COLO668 (cell line): ENCODE results near the gene ERCC8.
A peak's percentile ranks its signal among the peaks of the same experiment; 100 is the strongest.
"Not testable (repeated sequence)": the region's sequence is repeated elsewhere in the genome, so short reads cannot be mapped to it uniquely, and the experiment has no call there.

Experiments
- DNase-seq: peaks from one replicate; lab custom pipeline; 2025; ENCODE audit not compliant: unreplicated experiment; lab: John Stamatoyannopoulos, UW

The ERCC8 gene, protein sequence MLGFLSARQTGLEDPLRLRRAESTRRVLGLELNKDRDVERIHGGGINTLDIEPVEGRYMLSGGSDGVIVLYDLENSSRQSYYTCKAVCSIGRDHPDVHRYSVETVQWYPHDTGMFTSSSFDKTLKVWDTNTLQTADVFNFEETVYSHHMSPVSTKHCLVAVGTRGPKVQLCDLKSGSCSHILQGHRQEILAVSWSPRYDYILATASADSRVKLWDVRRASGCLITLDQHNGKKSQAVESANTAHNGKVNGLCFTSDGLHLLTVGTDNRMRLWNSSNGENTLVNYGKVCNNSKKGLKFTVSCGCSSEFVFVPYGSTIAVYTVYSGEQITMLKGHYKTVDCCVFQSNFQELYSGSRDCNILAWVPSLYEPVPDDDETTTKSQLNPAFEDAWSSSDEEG

DNA sequence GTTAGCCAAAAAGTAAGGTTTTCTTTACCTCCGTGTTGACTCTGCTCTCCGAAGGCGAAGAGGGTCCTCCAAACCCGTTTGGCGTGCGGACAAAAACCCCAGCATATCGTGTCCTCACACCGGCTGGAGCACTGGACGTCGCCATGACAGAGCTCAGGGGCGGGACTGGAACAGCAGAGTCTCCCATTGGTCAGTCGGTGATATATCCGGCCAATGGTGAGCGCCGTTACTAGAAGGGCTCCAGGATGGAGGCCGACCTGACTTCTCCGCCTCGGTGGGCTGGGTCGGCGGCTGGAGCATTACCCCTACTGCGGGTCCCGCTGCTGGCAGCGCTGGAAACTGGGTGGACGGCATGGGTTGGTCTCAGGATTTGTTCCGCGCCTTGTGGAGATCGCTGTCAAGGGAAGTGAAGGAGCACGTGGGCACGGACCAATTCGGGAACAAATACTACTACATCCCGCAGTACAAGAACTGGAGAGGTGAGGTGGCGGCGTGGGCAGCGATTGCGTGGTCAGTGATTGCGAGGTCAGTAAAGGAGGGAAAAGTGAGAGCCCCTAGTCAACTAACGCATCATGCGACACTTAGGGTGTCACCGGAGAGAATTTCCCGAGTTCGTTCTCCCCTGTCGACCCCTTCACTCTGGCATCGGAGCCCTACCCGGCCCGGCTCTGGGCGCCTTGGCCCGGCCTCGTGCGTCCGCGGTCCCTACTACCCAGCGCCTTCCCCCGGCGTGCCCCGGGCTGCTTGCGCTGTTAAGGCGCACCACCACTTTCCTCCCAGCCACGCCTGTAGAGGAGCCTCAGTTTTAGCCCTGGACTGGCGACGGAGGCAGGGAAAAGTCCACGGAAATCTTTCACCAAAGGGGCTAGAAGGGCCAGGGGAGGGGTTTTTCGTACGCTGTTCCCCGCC is at the start of gene ERCC8, which contains the start of gene NDUFAF2:
Gene ERCC8 (minus strand): TSS at position 167 of the 909 bp plus-strand sequence. CDS start 62 bp downstream, at position 105.
Gene NDUFAF2 (plus strand): TSS at position 302 of the 909 bp plus-strand sequence. CDS start 51 bp downstream, at position 353.
- DNase-seq: peak; percentile 81

GRCh38 chr5:60993875-60994571 is 49.2 kb upstream of the ERCC8 start:
- DNase-seq: peak; percentile 49

GRCh38 chr5:60993425-60993824 is 48.6 kb upstream of the ERCC8 start:
- no peak for DNase-seq

DNA sequence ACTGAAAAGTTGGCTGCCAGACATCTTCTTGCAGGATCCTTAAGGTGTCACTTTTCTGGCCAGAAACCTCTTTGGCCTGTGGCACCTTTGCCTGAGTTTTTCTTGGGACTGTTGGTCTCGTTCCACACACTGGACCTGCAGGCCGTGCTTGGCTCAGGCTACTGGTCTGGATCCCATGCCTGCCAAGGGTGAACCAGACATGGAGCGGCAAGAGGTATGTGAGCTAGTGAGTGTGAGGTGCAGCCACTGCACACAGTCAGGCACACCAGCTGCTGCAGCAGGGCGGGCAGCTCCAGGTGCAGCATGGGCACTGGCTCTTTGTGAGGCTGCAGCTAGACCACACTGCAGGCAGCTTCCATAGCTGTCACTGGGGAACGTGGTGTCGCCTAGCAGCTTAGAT is 48.0 kb upstream of the ERCC8 start:
- no peak for DNase-seq

GRCh38 chr5:60989790-60990189 is 44.9 kb upstream of the ERCC8 start:
- DNase-seq: no peak

DNA sequence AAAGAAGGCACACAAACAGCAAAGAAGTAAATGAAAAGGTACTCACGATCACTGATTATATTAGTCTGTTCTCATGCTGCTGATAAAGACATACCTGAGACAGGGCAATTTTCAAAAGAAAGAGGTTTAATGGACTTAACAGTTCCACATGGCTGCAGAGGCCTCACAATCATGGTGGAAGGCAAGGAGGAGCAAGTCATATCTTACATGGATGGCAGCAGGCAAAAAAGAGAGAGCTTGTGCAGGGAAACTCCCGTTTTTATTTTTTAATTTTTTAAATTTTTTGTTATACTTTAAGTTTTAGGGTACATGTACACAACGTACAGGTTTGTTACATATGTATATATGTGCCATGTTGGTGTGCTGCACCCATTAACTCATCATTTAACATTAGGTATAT is 37.3 kb upstream of the ERCC8 start:
- DNase-seq: not testable (repeated sequence)

DNA sequence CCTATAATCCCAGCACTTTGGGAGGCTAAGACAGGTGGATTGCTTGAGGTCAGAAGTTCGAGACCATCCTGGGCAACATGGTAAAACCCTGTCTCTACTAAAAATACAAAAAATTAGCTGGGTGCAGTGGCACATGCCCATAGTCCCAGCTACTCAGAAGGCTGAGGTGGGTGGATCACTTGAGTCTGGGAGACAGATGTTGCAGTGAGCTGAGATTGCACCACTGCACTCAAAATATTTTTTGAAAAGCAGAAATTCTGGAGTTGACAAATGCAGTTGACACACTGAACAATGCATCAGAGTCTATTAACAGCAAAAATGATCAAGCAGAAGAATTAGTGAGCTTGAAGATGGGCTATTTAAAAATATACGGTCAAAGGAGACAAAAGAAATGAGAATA is 35.6 kb upstream of the ERCC8 start:
- DNase-seq: no peak

DNA sequence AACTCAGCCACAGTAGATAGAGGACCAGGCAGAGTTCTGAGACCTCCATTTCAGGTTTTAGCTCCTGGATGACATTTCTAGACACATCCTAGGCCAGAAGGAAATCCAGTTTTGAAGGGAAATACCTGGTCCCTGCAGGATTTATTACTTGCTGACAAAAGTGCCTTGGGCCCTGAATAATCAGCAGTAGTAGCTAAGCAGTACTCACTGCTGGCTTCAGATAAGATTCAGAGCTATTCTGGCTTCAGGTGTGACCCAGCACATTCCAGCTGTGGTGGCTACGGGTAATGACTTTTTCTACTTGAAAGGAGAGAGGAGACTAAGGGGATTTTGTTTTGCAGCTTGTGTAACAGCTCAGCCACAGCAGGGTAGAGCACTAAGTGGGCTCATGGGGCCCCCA is 34.1 kb upstream of the ERCC8 start:
- DNase-seq: no peak

GRCh38 chr5:60977956-60978737 is 33.3 kb upstream of the ERCC8 start:
- no peak for DNase-seq

GRCh38 chr5:60972231-60972630 is 27.4 kb upstream of the ERCC8 start:
- DNase-seq: no peak

GRCh38 chr5:60961685-60962084 is 16.8 kb upstream of the ERCC8 start:
- no peak for DNase-seq

- no peak for DNase-seq
These were observed 15.7 kb upstream of the ERCC8 start for GRCh38 chr5:60960591-60960990.

- no peak for DNase-seq
These were observed 14.3 kb upstream of the ERCC8 start for GRCh38 chr5:60959156-60959555.

- no peak for DNase-seq
These were observed 13.8 kb upstream of the ERCC8 start for GRCh38 chr5:60958712-60959111.

- no peak for DNase-seq
These were observed 13.2 kb upstream of the ERCC8 start for GRCh38 chr5:60958088-60958487.

DNA sequence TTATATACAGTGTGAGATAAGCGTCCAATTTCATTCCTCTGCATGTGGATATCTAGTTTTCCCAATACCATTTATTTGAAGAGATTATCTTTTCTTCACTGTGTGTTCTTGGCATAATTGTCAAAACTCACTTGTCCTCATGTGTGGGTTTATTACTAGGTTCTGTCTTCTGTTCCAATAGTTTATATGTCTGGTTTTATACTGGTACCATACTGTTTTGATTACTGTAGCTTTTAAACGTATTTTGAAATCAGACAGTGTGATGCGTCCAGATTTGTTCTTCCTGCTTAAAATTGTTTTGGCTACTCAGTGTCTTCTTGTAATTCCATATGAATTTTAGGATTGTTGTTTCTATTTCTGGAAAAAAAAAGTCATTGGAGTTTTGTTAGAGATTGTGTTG is 10.4 kb upstream of the ERCC8 start:
- DNase-seq: no peak

- no peak for DNase-seq
These were observed 3.9 kb upstream of the ERCC8 start for GRCh38 chr5:60948738-60949137.

GRCh38 chr5:60945813-60946187 is 930 bp upstream of the ERCC8 start:
- DNase-seq: peak; percentile 31

DNA sequence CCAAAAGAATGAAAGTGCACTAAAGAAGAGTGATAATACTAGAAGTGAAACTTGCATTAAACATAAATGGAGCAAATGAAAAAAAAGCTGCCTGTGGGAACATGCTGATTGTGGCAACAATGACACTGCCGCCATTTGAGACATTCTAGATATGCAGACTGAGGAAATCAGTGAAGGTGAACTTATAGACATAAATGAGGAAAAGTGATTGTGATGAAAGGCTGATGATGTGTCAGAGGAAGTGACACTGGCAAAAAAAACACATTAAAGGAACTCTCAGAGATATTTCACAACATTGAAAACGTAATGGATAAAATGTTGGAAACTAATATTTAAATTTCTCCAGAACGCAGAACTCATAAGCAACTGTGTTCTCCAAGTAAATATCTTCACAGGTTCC is 1.2 kb downstream of the ERCC8 start:
- DNase-seq: no peak

DNA sequence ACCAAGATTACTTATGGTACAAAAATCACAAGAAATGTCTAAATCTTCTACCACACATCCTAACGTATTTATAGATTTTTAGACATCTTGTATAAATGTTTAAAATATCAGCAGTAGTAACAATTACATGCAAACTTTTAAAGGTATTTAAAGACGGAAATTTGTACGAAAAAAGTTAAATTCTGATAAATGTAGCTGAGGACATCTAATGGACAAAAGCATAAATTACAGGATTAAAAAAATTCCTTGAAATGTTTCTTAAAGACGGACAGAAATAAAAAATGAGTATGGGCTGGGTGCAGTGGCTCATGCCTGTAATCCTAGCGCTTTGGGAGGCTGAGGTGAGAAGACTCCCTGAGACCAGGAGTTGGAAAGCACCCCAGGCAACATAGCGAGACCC is 15.8 kb downstream of the ERCC8 start:
- DNase-seq: no peak

GRCh38 chr5:60927450-60927849 is 17.4 kb downstream of the ERCC8 start:
- no peak for DNase-seq
